HEK293 (cell line): ENCODE results near the gene EPHB1.

ENCODE experiments used
- CTCF ChIP-seq: fragments of 450-650 bp; formaldehyde crosslinking; IDR thresholded peaks from 2 replicates; pipeline ENCODE4 v1.5.1; 2016; ENCODE audit warnings: missing biosample characterization, missing genetic modification characterization
- KLF9 ChIP-seq: fragments of 450-650 bp; formaldehyde crosslinking; IDR thresholded peaks from 2 replicates; pipeline ENCODE4 v1.5.1; 2016; ENCODE audit warnings: missing biosample characterization, missing genetic modification characterization, low read depth
- REST ChIP-seq: fragments of 450-650 bp; formaldehyde crosslinking; IDR thresholded peaks from 2 replicates; pipeline ENCODE4 v1.5.1; 2016; ENCODE audit warnings: missing biosample characterization, missing genetic modification characterization
- ZBTB10 ChIP-seq: fragments of 450-650 bp; formaldehyde crosslinking; IDR thresholded peaks from 2 replicates; pipeline ENCODE4 v1.5.1; 2016; ENCODE audit warnings: missing biosample characterization, missing genetic modification characterization
- ZBTB49 ChIP-seq: fragments of 450-650 bp; formaldehyde crosslinking; IDR thresholded peaks from 2 replicates; pipeline ENCODE4 v1.5.1; 2016; ENCODE audit warnings: missing biosample characterization, missing genetic modification characterization, low read depth
- ZNF140 ChIP-seq: fragments of 450-650 bp; formaldehyde crosslinking; IDR thresholded peaks from 2 replicates; pipeline ENCODE4 v1.5.1; 2016; ENCODE audit warnings: missing biosample characterization, missing genetic modification characterization
- ZNF274 ChIP-seq, 2 experiments: fragments of 200-500 bp in 1 of 2; fragments of 450-650 bp in 1 of 2; sonication (Bioruptor generic) in 1 of 2; formaldehyde crosslinking in 1 of 2; IDR thresholded peaks; 2 replicates each; pipeline versions ENCODE4 v1.5.1 to v1.6.1; 2014 to 2016; ENCODE audit warnings: borderline replicate concordance in 1 of 2, inconsistent platforms in 1 of 2, low read length in 1 of 2, missing biosample characterization in 1 of 2, missing genetic modification characterization in 1 of 2
- ZNF629 ChIP-seq: fragments of 450-650 bp; formaldehyde crosslinking; IDR thresholded peaks from 2 replicates; pipeline ENCODE4 v1.5.1; 2017; ENCODE audit warnings: missing biosample characterization, missing genetic modification characterization
- ZNF791 ChIP-seq: fragments of 450-650 bp; formaldehyde crosslinking; IDR thresholded peaks from 2 replicates; pipeline ENCODE4 v1.5.1; 2016; ENCODE audit warnings: missing biosample characterization, missing genetic modification characterization

DNA sequence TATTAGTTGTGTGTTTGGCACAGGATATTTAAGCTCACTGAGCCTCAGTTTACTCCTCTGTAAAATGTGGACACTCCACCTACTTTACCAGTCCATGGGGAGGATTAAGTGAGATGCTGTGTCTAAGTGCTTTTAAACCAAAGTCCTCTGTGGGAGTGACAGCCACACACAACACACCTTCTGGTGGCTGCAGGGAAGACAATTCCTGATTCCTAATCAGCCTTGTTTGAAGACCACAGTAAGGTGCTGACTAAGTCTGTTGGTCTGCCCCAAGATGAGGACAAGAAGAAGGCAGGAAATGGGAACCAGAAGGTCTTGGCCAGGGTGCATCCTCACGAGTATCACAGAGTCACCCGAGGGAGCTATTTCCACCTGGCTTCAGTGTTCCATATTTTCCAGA, 52.3 kb downstream of the EPHB1 start:
- no peak for TF ChIP-seq CTCF
- TF ChIP-seq ZBTB49 = no peak
- no peak for TF ChIP-seq KLF9 (tag by site-specific recombination)
- TF ChIP-seq ZNF791 (tag by site-specific recombination) = no peak
- TF ChIP-seq ZBTB10 (tag by site-specific recombination) = no peak
- no peak for TF ChIP-seq ZNF274 (IDR thresholded peaks at IDR 0.05; ENCODE audit: low read length)
- no peak for TF ChIP-seq ZNF274 (tag by site-specific recombination; IDR thresholded peaks at IDR 0.05; ENCODE audit: borderline replicate concordance)
- no peak for TF ChIP-seq ZNF140
- TF ChIP-seq ZNF629 (tag by site-specific recombination) = no peak
- no peak for TF ChIP-seq REST (tag by site-specific recombination)
